Fibroblast of gingiva (primary cell): Measurements from ENCODE around the gene METTL23.
"Not testable (repeated sequence)": the region's sequence is repeated elsewhere in the genome, so short reads cannot be mapped to it uniquely, and the experiment has no call there.

Source experiments
- DNase-seq: peaks from one replicate; pipeline ENCODE4 v3.0.0-alpha.2; 2011; ENCODE audit warnings: low read depth

METTL23 gene

GRCh38 chr17:76695059-76695831 is 31.4 kb upstream of the METTL23 start:
- DNase-seq, result no peak

DNA sequence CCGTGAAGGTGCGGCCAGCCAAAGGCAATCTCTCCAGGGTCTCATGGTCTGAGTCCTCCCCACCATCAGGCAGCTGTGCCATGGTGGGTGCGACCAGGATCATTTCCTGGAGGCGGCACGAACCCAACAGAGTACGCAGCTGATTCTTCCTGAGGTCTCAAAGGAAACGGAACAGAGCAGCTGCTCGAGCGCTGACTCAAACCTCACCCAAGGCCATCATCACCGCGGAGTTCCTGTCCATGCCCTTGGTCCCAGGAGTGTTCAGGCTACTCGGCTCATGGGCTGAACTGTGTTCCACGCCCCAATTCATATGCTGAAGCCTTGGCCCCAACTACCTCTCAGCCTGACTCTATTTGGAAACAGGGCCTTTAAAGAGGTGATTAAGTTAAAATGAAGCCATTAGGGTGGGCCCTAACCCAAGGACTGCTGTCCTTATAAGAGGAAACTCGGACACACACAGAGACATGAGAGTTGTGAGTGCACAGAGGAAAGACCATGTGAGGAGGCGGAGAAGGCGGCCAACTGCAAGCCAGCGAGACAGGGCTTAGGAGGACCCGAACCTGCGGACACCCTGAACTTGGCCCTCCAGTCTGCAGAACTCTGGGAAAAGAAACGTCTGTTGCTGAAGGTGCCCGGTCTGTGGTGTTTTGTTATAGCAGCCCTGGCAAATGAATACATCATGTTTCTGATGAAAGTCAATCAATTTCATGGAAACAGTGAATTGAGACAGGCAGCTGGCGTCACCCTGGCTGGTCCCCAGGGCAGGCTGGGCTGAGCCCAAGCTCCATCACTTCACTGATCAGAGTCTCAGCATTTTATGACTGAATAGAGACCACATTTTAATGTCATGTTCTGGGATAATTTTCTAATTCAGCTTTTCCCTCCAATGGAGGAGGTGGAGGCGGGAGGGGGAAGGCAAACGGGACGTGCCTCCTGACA is 29.6 kb upstream of the METTL23 start:
- no peak for DNase-seq

DNA sequence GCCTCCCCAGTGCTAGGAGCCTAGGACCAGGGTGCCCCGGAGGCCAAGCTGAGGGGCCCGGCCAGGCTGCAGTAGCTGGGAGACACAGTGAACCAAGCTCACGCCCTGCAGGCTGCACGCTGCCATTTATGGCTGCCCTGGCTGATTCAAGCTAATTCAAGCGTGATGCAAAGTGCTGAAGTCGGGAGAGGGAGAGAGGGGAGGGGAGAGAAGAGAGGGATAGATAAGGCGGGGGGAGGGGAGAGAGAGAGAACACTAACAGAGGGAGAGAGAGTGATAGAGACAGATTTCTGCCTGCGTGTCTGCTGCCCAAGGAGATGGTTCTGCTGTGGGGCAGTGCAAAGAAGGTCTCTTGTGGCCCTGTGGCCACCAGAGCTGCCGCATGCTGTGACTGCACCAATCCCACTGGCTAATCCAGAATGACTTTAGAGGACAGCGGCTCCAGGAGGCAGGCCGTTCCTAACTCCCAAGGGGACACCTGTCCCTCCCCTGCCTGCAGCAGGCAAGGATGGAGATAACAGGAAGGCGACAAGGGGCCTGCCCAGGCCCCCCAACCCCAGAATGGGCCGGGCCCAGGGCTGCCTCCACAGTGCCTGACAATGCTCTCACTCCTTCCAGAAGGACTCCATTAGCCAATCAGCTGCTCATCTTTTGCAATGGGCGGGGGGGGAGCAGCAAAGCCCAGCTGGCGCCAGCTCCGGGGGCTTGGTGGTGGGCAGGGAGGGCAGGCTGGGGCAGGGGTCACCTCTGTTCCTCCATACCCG is 28.8 kb upstream of the METTL23 start:
- no peak for DNase-seq

DNA sequence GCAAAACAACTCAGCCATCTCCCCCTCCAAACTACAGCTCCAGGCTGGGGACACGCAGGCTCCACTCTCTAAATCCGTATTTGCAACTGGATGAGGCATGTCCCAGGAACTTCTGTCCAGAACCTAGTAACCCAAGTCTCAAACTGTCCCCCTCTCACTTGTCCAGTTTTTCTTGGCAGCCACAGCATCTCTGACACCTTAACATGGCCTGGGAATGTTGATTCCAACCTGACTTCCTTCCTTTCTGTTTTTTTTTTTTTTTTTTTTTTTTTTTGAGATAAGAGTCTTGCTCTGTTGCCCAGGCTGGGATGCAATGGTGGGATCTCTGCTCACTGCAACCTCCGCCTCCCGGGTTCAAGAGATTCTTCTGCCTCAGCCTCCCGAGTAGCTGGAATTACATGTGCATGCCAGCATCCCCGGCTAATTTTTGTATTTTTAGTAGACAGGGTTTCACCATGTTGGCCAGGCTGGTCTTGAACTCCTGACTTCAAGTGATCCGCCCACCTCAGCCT is 28.1 kb upstream of the METTL23 start:
- DNase-seq, result not testable (repeated sequence)

DNA sequence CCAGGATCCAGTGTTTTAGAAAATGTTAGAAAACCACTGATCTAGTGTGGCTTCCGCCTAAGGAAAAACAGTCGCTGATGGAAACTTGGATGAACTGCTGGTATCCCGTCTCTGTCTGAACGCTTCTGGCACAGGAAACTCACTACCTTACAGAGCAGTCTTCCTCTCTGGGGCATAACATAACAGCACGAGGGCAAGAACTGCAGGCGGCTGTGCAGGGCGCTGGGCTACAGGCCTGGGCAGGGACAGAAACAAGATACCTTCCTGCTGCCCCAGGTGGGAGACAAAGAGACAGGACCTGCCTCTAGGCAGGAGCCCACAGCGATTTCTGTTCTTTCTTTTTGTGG is 26.4 kb upstream of the METTL23 start:
- no peak for DNase-seq

- DNase-seq, result peak; percentile 82
These were observed 25.8 kb upstream of the METTL23 start for GRCh38 chr17:76700617-76701470.

DNA sequence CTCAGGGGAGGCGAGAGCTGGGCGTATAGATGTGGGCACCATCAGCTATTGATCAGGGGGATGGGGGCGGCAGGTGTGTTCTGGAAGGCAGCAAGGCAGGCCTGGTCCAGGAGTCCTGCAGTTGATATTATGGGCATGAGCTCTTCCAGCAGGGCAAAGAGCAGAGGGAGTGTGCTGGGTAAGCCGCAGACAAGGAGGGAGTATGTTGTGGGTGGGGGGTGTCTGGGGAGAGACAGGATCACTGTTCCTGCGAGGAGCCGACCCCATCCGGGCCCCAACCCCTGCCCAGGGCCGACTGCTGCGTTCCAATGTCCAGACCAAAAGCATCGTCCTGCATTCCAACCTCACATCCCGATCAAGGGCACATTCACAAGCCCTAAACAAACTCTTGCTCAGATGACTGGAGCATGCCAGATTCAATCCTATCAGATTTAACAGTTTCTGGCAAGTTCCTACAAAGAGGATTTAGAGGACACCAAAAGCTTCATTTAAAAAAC is 25.1 kb upstream of the METTL23 start:
- DNase-seq, result no peak

- no peak for DNase-seq
These were observed 24.6 kb upstream of the METTL23 start for GRCh38 chr17:76702076-76702475.

DNA sequence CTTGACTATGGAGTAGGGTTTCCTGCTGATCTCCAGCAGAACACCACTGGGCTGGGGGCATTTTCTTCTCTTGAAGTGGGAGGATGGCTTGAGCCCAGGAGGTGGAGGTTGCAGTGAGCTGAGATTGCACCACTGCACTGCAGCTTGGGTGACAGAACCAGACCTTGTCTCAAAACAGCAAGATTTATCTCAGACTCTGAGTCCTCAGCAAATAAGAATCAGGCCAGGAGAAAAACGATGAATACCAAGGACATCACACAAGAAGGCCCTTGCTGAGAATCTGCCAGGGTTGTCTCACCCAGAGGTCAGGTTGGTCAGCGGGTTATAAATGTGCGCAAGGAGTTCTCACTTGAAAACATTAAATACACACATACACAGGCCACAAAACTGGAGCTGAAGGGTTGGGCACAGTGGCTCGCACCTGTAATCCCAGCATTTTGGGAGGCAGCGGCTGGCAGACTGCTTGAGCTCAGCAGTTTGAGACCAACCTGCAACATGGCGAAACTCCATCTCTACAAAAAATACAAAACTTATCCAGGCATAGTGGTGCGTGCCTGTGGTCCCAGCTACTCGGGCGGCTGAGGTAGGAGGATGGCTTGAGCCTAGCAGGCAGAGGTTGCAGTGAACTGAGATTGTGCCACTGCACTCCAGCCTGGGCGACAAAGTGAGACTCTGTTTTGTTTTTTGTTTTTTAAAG is 23.6 kb upstream of the METTL23 start:
- DNase-seq, result no peak

- DNase-seq, result no peak
These were observed 21.8 kb upstream of the METTL23 start for GRCh38 chr17:76704805-76705204.

DNA sequence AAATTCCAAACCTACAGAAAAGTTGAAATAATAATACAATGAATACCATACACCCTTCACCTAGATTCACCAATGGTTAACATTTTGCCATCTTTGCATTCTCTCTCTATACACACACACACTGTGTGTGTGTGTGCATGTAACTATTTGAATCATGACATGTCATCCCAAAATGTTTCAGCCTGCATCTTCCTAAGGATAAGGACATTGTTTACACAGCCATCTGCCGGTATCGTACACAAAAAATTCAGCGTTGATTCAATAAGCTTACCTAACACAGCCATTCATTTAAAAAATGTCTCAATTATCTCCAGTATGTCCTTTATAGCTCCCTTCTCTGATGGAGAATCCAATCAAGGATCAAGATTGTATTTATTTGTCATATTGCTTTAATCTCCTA is 19.8 kb upstream of the METTL23 start:
- no peak for DNase-seq

GRCh38 chr17:76707985-76708807 is 18.4 kb upstream of the METTL23 start:
- no peak for DNase-seq

- DNase-seq, result peak; percentile 94
These were observed 17.3 kb upstream of the METTL23 start for GRCh38 chr17:76709077-76709950.

GRCh38 chr17:76709951-76710862 is 16.4 kb upstream of the METTL23 start:
- DNase-seq, result not testable (repeated sequence)

DNA sequence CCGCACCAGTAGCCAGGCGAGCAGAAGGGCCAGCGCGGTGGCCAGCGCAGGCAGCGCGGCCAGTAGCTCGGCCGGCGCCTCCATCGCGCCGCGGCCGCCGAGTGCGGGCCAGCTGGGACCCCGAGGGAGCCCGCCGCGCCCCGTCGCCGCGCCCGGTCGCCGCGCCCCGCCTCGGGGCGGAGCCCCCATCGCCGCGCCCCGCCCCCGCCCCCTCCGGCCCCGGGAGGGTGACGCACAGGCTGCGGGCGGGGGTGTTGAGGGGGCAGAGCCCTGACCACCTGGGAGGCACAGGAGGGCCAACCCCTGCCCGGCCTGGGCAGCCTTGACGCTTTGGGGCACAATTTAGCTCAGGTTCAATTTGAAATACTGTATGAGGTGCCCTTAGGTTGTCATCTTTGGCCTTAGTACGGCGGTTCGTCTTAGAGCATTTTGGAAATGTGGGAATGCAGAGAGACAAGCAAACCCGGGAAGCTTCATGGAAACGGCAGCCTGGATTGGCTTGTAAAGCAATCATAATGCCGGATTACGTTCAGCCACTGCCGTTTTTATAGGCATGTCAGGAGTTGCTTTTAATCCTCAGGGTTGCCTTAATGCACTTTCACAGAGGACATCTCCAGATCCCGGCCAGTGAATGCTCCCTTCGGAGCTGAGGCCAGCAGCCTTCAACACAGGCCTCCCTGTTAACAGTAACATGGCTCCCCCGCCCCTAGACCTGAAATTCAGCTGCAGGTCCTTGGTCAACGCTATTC is 15.6 kb upstream of the METTL23 start, which contains the start of gene MXRA7:
Gene MXRA7, minus strand, starts transcription at position 103 of the 749 bp plus-strand sequence. Its CDS starts 19 bp downstream, at position 84.
- DNase-seq, result peak; percentile 68

DNA sequence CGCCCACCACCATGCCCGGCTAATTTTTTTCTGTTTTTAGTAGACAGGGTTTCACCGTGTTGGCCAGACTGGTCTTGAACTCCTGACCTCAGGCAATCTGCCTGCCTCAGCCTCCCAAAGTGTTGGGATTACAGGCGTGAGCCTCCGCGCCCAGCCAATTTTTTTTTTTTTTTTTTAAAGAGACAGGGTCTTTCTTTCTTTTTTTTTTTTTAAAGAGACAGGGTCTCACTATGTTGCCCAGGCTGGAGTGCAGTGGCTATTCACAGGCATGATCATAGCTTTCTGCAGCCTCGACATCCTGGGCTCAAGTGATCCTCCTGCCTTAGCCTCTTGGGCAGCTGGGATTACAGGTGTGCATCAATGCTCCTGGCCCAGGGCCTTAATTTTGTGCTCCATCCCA is 14.3 kb upstream of the METTL23 start:
- DNase-seq, result not testable (repeated sequence)

- DNase-seq, result no peak
These were observed 12.9 kb upstream of the METTL23 start for GRCh38 chr17:76713765-76714164.
